GM11168 (cell line): Measurements from ENCODE around the gene ZEB1.
"Not testable (repeated sequence)": the region's sequence is repeated elsewhere in the genome, so short reads cannot be mapped to it uniquely, and the experiment has no call there.

ENCODE experiments used
- in situ Hi-C: fragments of 300-500 bp; cut with MboI; formaldehyde crosslinking; loops from one replicate; pipeline ENCODE4 v1.12.0; 2022; ENCODE audit warnings: low sequenced_read_pairs; ENCODE audit not compliant: unreplicated experiment

ZEB1 gene

DNA sequence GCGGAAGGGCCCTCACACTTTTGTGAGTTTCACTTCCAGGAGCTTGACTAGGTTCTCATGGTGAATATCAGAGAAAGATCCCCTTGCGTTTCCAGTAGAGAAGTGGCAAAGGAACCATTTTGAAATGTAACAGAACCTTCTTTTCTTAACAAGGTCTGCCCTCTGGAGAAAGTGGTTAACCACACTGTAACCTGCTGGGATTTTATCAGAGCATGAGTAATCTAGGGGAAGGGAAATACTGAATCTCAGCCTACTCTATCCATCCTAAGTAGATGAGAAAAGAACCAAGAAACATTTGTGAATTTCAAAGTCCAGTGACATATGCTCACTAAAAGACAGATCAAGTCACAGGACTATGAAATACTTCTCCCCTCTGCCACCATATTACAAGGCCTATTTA lies 235.5 kb downstream of the ZEB1 start:
- in situ Hi-C loops = no loop called here

DNA sequence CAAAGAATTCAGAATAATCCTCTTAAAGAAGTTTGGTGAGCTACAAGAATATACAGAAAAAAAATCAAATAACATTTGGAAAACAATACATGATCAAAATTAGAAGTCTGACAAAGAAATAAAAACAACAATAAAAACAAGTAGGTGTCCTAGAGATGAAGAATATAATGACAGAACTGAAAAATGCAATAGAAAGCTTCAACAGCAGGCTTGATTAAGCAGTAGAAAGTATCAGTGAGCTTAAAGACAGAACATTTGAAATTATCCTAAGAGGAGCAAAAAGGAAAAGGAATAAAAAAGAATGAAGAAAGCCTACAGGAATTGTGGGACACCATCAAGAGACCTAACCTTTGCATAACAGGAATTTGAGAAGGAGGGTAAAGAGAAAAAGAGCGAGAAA lies 238.8 kb downstream of the ZEB1 start:
- in situ Hi-C loops = no loop called here

DNA sequence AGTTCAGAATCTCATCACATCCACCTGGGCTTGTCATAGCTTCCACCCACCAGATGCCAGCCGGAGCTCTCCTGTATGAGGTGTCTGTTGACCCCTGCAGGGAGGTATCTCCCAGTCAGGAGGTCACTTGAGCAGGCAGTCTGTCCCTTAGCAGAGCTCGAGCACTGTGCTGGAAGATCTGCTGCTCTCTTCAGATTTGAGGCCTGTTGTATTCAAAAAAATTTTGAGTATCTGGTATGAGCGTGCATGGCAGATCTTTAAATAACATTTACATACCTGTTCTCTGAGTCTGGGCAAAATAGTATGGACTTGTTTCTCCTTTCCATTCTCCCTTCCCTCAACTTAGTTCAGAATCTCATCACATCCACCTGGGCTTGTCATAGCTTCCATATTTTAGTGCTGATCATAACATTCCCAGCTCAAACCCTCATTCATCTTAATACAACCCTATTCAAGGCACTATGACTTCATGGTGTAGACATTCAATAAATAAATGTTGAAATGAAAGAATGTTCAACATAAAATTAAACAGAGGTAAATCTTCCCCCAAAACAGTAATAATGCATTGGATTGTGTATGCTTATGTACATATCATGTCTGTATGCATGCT lies 249.3 kb downstream of the ZEB1 start:
- in situ Hi-C loops = not testable (repeated sequence)

DNA sequence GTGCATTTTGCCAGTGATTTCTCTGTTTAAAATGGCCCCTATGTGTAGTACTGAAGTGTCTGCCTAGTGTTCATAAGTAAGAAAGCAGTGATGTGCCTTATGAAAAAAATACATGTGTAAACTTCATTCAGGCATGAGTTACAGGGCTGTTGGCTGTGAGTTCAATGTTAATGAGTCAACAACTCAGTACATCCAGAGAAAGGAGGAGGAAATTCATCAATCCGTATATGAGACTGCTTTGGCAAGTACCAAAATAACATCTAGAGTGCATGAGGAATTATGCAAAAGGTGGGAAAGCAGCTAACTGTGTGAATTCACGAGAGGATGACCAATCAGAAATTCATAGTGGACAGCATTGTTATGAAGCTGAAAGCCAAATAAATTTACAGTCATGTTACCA lies 255.6 kb downstream of the ZEB1 start:
- in situ Hi-C loops = no loop called here

DNA sequence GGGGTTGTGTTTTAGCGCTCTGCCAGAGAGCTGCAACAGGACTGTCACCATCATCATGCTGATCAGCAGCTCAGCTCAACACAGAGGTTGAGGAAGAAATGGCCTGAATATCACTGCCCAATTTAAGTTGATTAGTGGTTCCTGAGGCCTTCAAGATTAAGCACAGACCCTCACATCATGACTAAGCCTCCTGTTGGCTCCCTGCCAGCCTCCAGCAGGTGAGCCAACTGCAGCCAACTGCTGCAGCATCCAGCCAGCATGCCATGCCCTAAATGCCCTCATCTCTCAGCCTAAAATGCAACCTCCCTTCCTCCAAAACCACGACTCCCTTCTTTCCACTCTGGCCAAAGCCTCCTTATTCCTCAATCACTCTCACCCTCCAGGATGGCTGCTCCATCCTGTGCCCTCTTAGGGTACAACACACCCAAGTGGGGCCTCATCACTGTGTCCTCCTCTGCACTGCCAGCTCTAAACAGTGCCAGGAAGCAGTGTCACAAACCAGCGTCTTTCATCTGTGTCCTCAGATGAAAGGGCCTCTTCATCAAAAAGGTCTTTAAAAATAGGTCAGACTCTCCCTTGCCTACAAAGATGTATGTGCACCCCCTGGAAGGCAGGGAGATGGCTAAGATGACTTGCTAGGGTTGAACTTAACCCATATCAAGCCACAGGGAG lies 259.3 kb downstream of the ZEB1 start:
- in situ Hi-C loops = no loop called here

DNA sequence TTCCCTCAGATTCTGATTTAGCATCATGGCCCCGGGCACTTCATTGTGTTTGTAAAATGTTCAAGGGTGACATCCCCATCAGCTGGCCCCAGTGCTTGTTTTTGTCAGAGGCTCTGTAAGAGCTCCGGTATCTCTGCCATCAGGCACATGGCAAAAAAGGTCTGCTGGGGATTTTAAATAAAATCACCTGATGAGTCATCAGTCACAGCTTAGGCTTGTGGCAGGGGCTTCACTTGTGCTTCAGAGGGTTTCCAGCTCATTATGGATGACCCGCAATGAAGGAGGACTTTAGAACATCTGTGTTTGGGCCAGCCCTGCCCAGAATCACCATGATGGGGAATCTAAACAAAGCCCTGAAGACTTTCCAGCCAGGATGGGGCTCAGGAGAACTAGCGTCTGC lies 259.9 kb downstream of the ZEB1 start:
- in situ Hi-C loops = no loop called here
